8988T (cell line): ENCODE measurements around the gene IL37.
"Not testable (repeated sequence)": the region's sequence is repeated elsewhere in the genome, so short reads cannot be mapped to it uniquely, and the experiment has no call there.

Source experiments
- DNase-seq: peaks from one replicate; pipeline ENCODE4 v3.0.0; 2011

IL37 gene

DNA sequence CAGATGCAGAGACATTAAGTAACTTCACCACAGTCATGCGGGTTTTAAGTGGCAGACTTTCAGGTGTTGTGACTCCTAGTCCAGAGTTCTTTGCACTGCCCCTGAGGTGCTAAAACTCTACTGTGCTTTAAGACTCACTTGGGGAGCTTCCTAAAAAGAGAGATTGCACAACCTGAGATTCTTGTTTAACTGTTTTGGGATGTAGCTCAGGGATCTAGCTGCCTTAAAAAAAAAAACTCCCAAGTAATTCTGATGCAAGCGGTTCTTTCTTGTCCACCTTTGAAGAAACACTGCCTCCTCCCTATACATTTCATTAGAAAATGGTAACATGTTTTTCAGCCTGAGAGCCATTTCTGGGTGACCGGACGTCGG is 13.0 kb downstream of the IL37 start:
- DNase-seq = no peak

- no peak for DNase-seq
These were observed 13.4 kb downstream of the IL37 start for GRCh38 chr2:112924360-112924759.

DNA sequence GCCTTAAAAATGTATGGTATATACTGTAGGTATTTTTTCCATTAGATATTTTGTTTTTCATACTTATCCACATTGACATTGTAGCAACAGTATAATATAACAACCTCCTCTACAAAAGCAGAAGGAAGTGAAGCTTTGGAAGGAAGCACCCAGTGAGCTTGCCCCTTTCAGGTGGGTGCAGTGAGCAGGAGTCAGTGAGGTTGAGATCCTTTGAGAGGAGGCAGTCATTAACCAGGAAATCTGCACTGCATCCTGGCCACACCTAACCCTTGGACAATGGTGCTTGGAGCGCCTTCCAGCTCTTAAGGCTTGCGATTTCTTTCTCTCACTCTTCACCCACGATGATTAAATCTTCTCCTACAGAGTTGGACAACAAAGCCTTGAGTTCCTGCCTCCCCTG is 13.9 kb downstream of the IL37 start:
- DNase-seq = no peak

GRCh38 chr2:112926707-112927106 is 15.7 kb downstream of the IL37 start:
- no peak for DNase-seq

DNA sequence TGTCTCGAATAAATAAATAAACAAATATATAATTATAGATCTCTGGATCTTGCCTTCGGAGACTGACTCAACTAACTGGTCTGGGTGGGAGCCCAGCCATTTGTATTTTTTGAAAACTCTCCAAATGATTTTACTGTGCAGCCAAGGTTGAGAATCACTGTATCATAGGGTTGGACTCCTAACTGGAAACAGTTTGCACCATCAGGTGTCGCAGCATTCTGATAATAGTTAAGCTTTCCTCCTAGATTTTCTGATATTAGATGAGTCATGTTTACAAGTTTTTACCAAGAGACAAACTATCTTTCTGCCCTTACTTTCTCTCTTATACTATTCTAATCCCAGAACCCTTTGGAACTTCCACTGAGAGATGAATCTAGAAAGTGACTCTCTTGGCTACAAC is 16.8 kb downstream of the IL37 start:
- DNase-seq = no peak

DNA sequence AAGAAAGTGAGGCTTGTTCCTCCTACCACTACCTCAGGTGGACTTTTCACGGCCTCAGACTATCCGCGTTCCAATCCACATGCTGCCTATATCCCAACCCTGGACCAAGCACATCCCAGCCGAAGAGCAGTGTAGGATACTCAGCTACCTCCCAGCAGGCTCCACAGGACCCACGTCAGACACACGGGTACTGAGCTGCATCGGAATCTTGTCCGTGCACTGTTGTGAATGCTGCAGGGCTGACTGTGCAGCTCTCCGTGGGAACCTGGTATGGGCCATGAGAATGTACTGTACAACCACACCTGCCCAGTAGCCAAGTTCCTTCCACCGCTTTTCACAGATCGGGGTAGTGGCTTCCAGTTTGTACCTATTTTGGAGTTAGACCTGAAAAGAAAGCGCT is 22.3 kb downstream of the IL37 start:
- no peak for DNase-seq

DNA sequence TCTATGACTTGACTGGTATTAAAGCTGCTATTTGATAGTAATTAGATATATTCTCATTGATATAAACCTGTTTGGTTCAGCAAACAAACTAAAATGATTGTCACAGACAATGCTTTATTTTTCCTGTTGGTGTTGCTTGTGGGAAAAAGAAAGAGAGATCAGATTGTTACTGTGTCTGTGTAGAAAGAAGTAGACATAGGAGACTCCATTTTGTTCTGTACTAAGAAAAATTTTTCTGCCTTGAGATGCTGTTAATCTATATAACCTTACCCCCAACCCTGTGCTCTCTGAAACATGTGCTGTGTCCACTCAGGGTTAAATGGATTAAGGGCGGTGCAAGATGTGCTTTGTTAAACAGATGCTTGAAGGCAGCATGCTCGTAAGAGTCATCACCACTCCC is 23.2 kb downstream of the IL37 start:
- DNase-seq = not testable (repeated sequence)

DNA sequence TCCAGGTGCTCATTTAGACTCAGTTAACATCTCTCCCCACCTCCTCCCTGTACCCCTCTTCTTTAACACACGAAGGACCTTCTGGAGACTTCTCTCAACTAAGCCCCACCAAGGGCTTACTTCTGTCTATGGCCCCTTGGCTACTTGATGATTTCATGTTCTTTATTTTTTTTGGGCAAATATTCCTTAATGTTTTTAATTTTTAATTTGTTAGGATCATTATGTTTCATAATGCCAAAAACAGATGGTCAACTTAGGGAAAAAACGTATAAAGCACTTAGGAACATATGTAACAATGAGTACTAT is 25.9 kb downstream of the IL37 start:
- DNase-seq = no peak

GRCh38 chr2:112938904-112939303 is 27.9 kb downstream of the IL37 start:
- DNase-seq = no peak

GRCh38 chr2:112939425-112939824 is 28.5 kb downstream of the IL37 start:
- DNase-seq = no peak

DNA sequence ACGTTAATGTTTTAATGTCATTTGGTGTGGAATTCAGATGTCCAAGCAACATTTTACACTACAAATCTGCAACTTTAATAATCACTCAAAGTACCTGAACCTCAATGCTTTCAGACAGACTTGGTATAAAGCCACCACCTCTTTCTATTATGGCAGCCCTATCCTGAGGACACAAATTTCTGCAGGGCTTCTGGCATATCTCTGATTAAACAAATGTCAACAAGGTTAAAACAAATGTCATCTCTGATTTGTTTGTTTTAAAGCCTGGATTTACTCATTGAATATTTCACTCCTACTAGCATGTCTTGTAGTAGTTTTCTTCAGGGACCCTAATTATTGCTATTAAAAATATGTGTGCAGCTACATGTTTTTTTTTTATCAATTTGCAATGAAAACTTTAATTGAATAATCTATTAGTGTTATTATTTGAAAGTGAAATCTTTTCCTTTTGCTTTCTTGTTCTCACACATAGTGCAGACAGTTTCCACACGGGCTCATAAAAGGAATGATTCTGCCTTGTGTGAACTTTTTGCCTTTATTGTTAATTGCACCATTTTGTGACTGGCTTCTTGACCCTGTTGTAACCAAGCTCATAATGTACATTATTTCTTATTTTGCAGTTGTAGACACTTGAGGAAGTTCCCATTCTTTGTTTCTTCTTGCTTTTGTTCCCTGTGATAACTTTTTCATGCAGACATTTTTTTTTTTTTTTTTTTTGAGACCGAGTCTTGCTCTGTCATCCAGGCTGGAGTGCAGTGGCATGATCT is 30.1 kb downstream of the IL37 start:
- DNase-seq = no peak

DNA sequence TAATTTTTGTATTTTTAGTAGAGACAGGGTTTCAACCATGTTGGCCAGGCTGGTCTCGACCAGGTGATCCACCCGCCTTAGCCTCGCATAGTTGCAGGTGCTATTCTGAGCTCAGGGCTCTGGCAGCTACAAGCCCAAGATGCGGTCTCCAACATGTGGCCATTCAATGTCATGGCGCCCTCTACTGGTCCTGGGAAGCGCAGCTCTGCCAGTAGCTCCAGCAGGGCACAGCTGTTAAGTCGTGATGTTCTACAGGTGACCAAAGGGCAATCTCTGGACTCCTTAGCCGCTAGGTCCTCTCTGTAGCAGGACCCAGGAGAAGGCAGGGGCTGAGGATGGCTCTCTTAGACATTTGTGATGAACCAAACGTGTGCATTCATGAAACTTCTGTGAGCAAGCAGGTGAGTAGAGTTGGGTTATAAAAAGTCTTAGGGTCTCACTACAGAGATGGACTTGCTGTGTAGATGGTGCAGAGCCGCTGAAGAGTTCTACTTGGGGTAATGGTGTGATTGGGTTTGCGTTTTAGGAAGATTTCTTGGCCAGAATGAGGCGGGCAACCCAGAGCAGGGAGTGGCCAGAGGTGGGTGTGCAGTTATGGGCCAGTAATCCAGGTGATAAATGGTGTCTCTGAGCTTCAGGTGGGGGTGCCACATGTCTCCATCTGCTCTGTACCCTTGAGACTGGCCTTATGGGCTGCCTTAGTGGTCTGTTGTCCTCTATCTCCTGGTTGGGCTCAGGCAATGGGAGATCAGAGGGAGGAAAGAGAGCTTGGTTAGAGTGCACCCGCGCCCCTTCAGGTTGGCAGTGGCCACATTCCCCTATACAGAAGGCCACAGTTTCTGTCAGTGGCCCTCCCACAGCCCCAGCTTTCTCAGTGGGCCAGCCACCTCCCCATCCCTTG is 31.0 kb downstream of the IL37 start:
- DNase-seq = peak; percentile 46

GRCh38 chr2:112942654-112943002 is 31.7 kb downstream of the IL37 start:
- no peak for DNase-seq

DNA sequence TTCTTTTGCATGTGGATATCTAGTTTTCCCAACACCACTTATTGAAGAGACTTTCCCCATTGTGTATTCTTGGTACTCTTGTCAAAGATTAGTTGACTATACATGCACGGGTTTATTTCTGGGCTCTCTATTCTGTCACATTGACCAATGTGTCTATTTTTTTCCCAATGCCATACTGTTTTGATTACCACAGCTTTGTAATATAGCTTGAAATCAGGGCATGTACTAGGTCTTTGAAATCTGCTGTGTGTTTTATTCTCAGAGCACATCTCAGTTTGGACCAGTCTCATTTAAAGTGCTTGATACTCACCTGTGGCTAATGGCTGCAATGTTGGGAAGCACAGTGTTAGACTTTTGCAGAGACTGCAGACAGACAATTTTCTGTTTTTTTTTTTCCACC is 34.0 kb downstream of the IL37 start:
- DNase-seq = no peak

GRCh38 chr2:112946086-112946485 is 35.1 kb downstream of the IL37 start:
- DNase-seq = no peak

GRCh38 chr2:112947374-112947773 is 36.4 kb downstream of the IL37 start:
- DNase-seq = no peak

- no peak for DNase-seq
These were observed 38.5 kb downstream of the IL37 start for GRCh38 chr2:112949456-112949855.

GRCh38 chr2:112954364-112954763 is 43.4 kb downstream of the IL37 start:
- no peak for DNase-seq

GRCh38 chr2:112957511-112957910 is 46.5 kb downstream of the IL37 start:
- DNase-seq = no peak

DNA sequence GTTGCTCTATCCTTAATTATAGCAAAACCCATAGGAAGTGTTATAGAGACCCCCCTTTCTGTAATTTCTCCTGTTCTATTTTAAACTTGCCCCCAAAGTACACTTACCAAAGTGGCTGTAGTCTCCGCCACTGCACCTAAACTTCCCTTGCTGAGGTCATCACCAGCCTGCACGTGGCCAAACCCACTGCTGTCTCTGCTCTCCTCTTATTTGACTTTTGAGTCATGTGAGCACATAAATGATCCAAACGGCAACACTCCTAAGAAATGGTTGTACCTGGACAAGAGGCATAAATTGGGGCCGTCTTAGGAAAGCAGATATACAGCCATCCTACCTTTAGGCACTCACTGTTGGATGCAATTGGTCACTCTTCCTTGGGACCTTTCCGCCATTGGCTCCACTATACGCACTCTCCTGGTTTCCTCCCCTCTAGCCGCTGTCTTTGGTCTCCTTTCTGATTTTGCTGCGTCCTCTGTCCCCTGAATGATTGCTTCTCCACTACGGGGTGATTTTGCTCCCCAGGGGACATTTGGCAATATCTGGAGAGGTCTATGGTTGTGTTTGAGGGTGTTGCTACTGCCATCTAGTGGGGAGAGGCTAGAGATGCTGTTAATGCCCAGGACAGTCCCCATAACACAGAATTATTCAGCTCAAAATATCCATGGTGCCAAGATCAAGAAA is 47.6 kb downstream of the IL37 start:
- peak; percentile 25 for DNase-seq

DNA sequence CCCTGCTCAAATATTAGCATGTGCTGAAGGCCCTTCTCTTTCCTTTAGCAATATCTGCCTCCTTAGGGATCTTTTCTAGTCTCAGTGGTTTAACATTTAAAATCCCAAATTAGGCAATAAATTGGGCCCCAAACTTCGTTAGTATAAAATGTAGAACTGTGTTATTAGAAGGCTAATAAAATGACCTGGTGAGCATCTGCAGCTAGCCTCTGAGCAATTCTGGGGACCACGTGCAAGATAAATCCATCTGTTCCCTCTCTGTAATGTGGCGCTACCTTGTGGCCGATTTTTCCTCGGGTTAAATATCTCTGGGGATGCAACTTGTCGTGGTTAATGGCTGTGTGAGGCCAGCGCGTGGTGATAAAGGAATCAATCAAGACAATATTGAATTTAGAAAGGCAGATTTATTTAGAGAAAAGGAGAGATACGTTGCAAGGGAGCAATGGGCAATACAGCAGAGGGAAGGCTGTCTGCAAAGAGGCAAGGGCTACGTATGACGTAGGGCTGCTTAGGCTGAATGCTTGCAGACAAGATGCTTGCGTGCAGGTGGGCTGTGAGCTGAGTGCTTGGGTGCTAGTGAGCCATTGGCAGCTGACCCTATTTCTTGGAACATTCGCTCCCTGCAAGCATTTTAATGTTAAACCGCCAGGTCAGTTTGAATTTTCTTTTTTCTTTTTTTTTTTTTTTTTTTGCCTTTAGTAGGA is 48.3 kb downstream of the IL37 start:
- no peak for DNase-seq

GRCh38 chr2:112960230-112960825 is 49.4 kb downstream of the IL37 start:
- no peak for DNase-seq
